ENCODE results near the gene POLR3A.
A peak's percentile ranks its signal among the peaks of the same experiment; 100 is the strongest.
"Not testable (repeated sequence)": the region's sequence is repeated elsewhere in the genome, so short reads cannot be mapped to it uniquely, and the experiment has no call there.

The POLR3A gene

DNA sequence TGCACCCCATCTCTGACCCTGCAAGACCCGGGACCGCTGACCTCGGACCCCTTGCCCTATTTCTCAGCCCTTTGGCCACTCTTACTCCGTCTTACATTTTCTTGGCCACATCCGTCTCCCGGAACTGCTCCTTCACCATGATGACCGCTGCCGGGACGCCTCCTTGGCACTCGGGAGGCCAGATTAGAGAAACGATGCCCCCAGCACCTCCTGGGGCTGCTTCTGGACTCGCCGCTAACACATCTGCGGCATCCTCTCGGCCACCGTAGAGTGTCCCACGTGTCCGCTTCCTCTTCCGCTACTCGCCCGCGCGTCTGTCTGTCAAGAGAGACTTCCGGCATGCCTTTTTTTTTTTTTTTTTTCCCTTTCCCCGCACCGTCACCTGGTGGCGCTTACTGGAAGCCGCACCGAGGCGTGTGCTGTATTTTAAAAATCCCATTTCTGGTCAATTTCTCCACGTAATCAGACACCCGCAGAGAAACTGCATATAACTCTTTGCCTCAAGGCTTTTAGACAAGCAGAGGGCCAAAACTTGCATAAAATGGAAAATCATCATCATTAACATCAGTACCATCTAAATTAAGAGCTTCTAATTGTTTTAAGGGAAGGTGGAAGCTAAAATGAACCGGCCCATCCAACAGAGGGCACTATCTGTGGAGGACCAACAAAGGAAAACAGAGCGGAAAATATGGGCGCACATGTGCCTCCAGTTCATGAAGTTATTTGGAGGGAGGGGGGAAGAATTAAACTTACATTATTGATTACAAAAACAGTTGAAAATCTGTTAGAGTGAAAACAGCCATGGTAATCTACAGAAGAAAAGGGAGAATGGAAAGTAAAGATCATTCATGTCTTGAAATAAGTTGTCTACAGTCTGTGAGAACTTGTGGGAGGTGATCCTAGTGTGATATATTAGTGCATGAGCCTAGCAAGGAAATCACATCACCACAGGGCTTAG is at the start of gene POLR3A:
TSS of gene POLR3A (minus strand) at position 247 of the 958 bp plus-strand sequence. CDS start at position 139, 108 bp downstream.
- peak; percentile 80 for DNase-seq (ENCODE audit: low read depth)

DNA sequence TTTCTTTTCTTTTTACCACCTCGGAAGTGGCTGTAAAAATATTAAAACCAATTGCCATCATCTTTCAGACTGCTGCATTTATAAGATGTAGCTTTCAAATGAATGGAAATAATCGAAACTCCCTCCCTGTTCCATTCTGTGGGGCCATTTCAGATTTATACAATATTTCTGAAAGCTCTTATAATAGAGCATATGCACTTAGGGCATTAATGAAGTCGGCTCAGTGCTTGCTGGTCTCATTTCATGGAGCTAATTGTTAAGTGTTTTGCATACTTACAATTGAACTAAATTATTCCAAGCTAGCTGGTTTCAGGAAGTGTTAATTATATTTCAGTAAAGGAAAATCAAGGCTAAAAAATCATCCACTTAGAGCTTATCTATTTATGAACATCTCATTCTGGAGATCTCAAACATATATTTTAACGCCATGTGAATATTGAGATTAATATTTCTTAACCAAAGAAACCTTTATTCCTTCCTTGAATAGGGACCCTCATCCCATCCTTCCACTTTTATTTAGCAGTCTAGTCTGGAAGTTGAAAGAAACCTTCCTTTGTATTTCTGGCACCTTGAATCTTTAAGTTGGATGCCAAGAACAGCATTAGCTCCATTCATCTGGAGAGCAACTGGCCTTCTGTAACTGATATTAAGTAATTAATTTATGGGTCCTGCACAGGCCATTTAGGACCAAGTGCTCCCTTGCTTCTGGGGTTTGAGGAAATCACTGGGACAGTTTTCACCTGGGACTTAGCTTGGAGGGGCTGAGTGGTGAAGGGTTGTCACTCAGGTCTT is 49.4 kb upstream of the POLR3A start:
- no peak for DNase-seq (ENCODE audit: low read depth)

DNA sequence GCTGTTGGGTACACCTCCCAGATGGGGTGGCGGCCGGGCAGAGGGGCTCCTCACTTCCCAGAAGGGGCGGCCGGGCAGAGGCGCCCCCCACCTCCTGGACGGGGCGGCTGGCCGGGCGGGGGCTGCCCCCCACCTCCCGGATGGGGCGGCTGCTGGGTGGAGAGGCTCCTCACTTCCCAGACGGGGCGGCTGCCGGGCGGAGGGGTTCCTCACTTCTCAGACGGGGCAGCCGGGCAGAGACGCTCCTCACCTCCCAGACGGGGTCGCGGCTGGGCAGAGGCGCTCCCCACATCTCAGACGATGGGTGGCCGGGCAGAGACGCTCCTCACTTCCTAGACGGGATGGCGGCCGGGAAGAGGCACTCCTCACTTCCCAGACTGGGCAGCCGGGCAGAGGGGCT is 46.5 kb upstream of the POLR3A start:
- DNase-seq (ENCODE audit: low read depth): not testable (repeated sequence)

DNA sequence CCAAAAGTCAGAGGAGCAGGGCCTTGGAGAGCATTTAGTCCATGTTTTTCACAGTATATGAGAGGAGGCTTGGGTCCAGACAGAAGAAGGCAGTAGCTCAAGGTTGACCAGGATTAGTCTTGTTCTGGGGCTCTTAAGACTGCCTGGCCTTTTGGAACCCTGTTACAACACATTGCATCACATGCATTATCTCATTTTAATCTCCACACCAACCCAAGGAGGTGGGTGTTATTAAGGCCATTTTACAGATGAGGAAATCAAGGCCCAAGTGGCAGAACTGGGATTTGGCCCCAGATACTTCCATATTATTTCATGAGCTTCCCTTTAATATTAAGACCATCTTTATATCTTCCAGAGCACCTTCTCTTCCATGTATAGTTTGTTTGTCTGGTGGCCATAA is 43.2 kb upstream of the POLR3A start:
- DNase-seq (ENCODE audit: low read depth): no peak

DNA sequence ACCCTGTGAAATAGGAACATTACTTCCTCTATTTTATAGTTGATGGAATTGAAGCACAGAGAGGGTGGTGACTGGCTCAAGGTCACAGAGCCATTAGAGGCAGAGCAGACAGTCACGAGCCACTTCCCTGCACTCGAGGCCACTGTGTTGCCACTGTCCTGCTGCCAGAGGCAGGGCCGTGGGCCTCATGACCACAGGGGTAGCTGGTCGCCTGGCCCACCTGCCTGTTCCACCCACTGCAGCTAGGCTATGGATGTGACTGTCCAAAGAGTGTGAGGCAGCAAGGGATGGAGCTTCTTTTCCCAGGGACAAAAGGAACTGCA is 42.5 kb upstream of the POLR3A start:
- no peak for DNase-seq (ENCODE audit: low read depth)

DNA sequence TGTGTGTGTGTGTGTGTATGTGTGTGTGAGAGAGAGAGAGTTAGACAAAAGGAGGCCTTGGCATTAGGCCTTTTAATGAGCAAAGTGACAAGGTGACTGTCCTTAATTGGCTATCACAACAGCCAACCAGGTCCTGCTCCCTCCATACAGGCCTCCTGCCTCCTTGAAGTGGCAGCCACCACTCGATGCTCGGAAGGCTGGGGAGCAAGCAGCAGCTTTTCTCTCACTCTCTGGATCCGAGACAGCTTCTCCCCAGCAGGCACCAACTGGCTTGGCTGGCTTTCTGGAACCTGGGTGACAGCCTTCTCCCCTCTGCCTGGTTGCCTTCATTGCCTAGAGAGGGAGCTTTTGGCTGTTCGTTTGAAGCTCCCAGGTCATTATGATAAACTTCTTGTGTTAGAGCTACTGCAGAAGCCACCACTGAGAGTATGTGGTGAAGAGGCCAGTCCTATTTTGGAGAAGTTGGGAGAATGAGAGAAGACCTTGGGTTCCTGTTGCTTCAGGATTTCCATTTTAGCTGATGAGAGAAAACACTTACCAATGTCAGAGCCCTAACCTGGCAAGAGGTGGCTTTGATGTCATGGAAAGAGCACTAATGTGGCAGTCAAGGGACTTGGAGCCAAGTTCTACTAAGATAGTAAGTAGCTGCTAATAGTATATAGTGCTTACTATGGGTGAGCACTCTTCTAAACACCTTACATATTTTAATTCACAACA is 42.0 kb upstream of the POLR3A start:
- DNase-seq (ENCODE audit: low read depth): no peak

DNA sequence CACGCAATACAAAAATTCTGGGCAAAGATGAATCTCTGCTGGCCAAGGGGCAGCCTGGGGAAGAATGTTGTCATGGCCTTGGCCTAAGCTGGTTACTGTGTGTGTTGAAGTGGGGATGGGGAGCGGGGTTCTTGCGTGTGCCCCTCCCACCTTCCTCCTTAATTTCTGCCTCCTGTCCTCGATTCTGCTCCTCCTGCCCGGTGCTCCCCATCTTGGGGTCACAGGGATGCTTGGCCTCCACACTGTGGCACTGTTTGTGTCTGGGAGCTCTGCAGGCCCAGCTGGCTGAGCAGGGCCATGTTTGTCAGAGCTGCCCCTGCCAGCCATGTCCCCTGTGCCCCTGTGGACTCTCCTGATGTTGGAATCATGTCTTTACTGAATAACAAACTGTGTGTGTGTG is 41.4 kb upstream of the POLR3A start:
- DNase-seq (ENCODE audit: low read depth): no peak

DNA sequence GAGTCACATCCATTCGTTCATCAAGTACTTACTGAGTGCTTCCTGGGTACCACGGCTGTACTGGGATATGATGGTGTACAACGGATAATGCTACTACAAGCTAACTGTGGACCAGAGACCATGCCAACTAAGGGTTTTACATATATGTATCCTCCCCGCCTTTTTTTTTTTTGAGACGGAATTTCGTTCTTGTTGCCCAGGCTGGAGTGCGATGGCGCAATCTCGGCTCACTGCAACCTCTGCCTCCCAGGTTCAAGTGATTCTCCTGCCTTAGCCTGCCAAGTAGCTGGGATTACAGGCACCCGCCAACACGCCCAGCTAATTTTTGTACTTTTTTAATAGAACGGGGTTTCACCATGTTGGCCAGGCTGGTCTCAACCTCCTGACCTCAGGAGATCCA is 40.7 kb upstream of the POLR3A start:
- DNase-seq (ENCODE audit: low read depth): not testable (repeated sequence)

DNA sequence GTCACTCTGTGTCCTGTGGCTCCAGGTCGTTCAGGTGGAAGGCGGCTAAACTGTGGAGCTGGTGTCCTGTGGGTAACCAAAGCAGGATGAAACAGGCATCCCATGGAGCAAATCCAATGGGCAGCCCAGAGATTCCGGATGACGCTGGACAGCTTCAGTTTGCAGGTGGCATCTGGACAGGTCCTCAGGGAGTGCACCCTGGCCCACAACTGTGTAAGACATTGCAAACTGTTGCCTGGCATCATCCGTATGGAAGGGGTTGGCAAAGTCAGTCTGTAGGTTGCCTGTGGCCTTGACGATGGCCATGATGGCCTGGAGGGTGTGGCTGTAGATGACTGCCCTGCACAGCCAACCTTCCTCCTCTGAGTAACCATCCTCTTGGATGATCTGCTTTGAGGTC is 39.8 kb upstream of the POLR3A start:
- DNase-seq (ENCODE audit: low read depth): no peak

DNA sequence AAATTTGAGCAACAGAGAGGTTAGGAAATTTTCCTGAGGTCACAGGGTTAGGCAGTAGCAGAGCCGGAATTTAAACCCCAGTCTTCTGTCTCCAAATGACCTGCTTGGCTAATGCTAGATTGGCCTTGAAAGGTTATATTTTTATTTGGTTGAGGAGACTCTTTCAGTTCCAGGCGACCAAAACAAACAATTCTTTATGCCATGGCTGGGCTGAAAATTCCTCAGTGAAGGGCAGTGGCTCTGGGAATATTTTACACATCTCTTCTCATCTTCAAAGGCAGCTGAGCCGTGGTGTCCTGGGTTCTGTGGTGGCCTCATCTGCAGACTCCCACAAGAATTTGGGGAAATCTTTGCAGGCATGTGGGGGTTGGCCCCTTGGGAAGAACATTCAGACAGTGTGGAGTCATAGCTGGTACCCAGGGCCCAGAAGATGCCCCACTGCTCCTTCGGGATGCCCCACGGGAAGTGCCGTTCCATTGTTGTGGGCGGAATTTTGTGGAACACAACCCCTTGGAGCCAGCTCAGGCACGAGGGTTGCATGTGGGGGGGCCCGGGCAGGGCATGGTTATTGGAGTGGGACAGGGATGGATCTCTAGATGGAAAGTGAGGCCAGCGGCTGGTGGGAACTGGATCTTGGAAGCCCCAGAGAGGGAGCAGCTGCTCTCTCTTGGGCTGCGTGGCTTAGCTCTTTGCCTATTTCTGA is 37.6 kb upstream of the POLR3A start:
- no peak for DNase-seq (ENCODE audit: low read depth)

DNA sequence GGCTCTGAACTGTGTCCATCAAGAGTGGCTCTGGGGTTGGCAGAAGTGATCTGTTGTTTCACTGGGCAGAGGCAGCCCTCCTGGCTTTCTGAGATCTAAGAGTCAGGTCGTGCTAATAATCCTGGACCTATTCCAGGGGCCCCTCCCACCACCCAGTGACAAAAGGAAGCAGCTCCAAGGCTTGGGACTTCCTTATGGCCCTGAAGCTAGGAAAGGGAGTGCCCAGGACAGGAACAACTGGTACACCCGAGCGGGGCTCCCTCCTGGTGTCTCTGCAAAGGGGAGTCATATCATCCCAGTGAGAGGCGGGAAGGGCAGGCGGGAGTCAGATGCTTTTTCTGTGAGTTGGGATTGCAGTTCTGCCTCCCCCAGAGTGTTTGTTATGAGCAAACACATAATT is 36.7 kb upstream of the POLR3A start:
- no peak for DNase-seq (ENCODE audit: low read depth)

DNA sequence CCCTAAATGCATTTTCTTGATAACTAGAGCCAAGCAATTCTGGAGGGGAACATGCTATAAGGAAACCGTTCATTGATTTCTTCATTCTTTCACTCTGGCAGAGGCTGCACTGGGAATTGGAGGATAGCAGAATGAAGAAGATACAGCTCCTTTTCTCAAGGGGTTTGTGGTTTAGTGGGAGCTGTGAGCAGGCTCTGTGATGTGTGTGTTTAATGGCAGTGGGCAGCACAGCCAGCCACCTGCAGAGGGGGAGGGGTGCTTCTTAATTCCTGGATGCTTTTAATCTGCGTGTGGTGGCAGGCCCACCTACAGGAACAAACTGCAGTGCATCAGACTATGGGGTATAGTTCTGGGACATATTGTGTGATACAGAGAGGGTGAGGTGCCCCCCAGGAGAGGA is 36.3 kb upstream of the POLR3A start:
- no peak for DNase-seq (ENCODE audit: low read depth)

DNA sequence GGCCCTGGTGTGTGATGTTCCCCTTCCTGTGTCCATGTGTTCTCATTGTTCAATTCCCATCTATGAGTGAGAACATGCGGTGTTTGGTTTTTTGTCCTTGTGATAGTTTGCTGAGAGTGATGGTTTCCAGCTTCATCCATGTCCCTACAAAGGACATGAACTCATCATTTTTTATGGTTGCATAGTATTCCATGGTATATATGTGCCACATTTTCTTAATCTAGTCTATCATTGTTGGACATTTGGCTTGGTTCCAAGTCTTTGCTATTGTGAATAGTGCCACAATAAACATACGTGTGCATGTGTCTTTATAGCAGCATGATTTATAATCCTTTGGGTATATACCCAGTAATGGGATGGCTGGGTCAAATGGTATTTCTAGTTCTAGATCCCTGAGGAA is 35.6 kb upstream of the POLR3A start:
- DNase-seq (ENCODE audit: low read depth): not testable (repeated sequence)

DNA sequence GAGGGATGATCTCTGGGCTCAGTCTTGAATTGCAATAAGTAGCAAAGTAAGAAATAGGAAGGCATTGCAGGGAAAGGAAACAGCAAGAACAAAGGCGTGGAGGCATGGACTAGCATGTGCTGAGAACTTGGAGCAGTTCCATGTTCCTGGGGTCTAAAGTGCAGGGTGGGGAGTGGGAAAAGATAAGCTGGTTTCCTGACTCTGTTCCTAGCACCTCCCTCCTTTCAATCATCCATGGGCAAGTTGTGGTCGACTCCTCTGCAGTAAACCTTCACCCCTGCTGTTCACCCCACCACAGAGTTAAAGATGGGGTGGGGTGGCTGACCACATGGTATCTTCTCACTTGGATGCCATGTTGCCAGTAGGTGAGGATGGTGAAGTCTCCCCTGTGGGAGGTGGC is 33.9 kb upstream of the POLR3A start:
- DNase-seq (ENCODE audit: low read depth): no peak

DNA sequence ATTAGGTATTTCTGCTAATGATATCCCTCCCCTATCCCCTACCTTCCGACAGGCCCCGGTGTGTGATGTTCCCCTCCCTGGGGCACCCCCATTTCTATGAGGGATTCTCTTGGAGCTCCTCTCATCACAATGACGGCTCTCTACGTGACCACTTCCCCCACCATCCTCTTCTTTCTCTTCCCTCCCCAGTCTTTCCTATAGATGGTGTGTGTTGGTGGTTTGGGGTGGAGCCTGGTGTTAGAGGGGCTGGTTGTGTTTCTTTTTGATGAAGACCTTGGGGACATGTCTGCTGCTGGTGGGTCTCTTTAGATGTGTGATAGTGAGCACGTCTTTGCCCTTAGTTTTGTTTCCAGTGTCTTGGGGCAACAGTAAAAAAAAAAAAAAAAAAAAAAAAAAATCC is 33.0 kb upstream of the POLR3A start:
- no peak for DNase-seq (ENCODE audit: low read depth)

DNA sequence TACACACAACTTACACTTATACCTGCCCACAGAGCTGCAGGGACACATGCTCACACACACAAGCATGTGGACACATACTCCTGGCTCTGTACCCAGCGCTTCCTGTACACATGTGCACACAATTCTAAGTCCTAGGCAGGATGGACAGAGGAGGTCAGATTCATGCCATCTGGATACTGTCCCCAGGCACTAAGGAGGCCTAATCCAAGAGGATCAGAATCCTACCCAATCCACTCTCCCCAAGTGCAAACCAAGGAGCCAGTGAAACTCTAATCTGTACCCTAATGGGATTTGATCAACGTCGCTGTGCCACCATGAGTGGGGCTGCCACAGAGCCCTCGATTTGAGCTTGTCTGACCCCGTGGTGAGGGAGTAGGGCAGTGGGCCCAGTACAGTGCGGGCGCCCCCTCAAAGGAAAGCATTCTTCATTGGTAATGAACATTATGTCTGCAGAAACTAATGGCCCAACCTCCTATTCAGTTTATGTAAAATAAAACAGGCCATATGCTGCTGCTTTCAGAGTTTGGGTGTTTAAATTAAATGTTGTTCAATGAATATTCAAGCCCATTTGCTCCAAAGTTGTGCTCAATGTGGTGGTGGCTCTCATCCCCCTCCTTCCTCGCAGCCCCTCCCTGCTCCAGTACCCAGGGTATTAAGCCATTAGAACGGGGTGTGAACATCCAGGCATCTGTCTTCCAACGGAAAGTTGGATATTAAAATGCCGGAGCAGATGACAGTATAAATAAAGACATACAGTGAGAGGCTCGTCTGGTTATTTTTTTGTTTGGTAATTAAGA is 30.8 kb upstream of the POLR3A start:
- no peak for DNase-seq (ENCODE audit: low read depth)

DNA sequence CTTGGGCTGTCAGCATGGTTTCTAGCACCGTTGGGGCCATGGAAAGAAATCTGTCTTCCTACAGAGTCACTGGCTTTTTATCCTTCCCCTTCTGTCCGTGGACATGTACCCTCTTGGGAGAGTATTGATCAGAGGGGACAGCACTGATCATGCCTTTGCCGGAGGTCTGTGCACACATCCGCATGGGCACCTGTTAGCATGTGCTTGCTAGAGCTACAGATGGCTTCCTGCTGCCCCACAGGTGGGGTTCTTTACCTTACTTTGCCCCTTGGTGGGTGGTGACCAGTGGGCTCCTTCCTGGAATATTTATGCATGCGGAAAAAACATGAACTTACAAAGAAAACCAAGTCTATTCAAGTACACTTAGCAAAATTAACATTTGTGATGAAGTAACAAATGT is 29.2 kb upstream of the POLR3A start:
- DNase-seq (ENCODE audit: low read depth): no peak

DNA sequence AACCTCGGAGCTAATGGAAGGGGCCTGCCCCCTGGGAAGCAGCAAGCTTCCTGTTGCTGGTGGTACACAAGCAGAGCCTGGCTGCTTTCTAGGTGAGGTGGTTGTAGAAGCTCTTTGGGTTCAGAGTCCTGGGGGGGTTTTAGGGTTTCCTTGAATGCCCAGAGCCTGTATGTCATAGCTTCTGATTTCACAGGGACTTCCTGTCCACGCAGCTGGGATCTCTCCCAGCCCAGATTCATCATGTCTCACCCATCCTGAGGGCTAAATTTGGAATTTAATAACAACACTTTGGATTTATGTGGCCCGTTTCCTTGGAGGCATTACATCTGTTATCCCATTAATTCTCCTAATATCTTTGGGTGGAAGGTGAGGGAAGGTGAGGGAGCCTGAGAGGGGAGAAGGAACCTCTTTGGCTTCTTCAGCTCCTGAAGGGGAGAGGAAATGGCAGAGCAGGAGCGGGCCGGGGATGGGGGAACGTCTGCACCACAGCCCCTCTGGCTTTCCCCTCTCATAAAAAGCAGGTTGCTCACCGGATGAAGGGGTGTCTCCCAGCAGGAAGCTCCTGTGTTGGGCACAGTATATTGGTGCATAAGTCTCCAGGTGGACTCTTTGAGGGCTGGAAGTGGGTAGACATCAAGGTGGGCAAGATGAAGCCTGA is 24.0 kb upstream of the POLR3A start:
- DNase-seq (ENCODE audit: low read depth): no peak

DNA sequence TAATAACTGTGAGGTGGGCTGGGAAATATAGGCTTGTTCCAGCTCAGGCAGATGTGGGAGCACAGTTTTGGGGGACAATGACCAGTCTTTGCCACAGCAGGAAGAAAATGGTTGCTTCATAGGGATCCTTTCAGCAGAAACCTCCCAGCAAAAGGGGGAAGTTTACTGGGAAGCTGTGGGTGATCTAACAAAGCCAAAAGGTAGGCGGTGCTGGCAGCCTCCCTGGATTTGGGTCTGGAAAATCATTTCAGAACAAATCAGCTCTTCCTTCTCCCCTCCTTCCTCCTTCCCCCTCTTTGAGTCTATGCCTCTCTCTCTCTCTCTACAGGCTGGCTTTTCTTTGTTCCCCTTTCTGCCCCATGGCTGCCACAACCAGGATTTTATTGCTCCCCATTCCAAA is 20.5 kb upstream of the POLR3A start:
- DNase-seq (ENCODE audit: low read depth): no peak

DNA sequence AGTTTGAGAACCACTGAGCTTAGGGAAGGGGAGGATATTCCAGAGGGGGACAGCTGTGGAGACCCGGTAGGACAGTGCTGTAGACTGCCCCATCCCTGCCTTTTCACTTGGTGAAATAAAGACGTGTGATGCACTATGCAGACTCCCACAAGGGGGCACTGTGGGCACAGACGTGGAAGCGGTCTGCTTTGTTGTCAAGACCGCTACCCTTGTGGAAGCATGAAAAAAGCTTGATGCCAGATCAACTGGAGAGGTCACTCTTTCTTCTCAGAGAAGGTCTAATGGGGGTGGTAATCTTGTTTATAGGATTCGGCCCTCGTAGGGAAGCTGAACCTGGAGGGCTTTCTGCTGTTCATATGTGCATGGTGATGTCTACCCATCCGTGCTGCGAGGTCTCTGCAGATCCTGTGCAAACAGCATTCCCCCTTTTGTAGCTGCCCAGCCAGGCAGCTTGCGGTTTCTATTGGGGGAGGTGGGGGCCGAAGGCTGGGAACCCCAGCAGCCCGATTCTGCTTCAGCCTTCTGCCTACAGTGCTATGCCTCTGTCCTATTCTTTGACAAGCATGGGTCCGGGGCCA is 18.1 kb upstream of the POLR3A start:
- peak; percentile 73 for DNase-seq (ENCODE audit: low read depth)

Measured in stimulated activated CD8-positive, alpha-beta memory T cell treated with anti-CD3 and anti-CD28 coated beads, Interleukin-15, amount 100 ng/mL, for 1 hour (primary cell).